Retinal pigment epithelial cell (primary cell): ENCODE measurements around the gene NPEPPS.

Experiments used
- DNase-seq: peaks from one replicate; pipeline ENCODE4 v3.0.0-alpha.2; 2010; ENCODE audit warnings: low read depth
- H3K4me3 ChIP-seq: 2 replicates; pipeline ENCODE4 v1.5.1; 2011; ENCODE audit warnings: mild to moderate bottlenecking, low read length, control low read depth, moderate library complexity
- TF ChIP-seq, protein P1 (sequence below): conservative IDR thresholded peaks from 2 replicates; pipeline ENCODE4 v1.5.1; 2011; ENCODE audit warnings: low read depth, low read length, control low read depth, inconsistent platforms

Gene NPEPPS

DNA sequence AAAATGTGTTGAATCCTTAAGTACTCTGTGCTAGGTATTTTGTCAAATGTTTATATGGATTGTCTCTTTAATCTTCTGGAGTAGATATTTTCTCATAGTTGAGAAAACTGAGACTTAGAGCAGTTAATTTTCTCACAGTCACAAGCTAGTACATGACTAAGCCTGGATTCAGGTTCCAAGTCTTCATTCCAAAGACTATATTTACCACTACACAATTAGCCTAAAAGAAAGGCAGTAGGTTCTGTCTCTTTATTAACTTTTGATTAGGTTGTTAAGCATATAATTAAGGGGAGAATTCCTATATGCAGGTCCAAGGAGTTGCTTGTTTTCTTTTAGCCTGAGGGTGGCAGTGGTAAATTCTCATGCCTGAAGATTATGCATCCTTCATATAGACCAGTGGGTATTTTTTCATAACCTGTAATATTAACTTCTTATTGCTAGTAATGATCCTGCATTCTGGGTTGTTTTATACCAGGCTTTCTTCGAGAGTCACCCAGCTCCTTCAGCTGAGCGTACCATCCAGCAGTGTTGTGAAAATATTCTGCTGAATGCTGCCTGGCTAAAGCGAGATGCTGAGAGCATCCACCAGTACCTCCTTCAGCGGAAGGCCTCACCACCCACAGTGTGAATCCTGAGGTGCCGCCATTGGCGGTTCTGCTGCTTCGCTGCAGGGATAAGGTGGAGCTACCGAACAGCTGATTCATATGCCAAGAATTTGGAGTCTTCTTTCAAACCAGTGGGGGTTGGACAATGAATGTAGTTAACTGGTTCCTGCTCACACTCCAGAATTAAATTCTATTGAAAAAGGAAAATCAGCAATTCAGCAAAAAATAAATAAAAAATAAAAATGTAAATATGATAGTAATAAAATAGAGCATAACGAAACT is 90.6 kb downstream of the NPEPPS start:
- DNase-seq, result peak; percentile 68
- H3K4me3 ChIP-seq, result no peak overlapping the region
- TF ChIP-seq, protein P1, sequence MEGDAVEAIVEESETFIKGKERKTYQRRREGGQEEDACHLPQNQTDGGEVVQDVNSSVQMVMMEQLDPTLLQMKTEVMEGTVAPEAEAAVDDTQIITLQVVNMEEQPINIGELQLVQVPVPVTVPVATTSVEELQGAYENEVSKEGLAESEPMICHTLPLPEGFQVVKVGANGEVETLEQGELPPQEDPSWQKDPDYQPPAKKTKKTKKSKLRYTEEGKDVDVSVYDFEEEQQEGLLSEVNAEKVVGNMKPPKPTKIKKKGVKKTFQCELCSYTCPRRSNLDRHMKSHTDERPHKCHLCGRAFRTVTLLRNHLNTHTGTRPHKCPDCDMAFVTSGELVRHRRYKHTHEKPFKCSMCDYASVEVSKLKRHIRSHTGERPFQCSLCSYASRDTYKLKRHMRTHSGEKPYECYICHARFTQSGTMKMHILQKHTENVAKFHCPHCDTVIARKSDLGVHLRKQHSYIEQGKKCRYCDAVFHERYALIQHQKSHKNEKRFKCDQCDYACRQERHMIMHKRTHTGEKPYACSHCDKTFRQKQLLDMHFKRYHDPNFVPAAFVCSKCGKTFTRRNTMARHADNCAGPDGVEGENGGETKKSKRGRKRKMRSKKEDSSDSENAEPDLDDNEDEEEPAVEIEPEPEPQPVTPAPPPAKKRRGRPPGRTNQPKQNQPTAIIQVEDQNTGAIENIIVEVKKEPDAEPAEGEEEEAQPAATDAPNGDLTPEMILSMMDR, result peak; percentile 16

DNA sequence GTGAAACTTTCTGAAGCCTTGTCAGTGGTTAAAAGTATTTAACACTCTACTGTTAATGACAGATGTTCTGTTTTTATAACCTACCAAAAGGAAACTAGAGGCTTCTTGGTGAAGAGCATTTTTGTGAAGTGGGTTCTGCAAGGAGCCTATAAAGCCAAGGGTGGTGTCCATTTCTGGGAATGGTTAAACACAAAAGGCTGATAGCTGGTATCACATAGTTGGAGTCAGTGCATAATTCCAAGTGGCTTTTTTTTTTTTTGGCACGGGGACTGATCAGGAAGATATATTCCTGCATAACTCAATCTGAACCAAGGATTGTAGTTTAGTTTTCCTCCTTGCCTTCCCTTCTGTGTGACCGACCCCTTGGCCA is 91.3 kb downstream of the NPEPPS start:
- TF ChIP-seq, protein P1, result no peak
- H3K4me3 ChIP-seq, result no peak overlapping the region
- no peak for DNase-seq

DNA sequence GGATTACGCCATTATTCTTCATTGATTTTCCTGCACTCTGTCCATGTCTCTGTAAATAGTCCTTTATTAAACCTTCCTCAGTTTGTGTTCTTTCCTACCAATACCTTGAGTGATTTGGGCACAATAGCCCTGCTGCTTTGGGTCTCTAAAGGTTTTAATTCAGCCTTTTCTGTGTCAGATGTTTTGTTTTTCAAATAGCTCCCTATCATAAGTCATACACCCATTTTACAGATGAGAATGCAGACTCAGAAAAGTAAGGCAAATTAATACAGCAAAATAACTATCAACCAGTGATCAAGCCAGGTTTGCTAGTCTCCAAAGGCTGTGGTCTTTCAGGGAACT is 93.8 kb downstream of the NPEPPS start:
- TF ChIP-seq, protein P1, result no peak
- H3K4me3 ChIP-seq, result no peak overlapping the region
- DNase-seq, result no peak

DNA sequence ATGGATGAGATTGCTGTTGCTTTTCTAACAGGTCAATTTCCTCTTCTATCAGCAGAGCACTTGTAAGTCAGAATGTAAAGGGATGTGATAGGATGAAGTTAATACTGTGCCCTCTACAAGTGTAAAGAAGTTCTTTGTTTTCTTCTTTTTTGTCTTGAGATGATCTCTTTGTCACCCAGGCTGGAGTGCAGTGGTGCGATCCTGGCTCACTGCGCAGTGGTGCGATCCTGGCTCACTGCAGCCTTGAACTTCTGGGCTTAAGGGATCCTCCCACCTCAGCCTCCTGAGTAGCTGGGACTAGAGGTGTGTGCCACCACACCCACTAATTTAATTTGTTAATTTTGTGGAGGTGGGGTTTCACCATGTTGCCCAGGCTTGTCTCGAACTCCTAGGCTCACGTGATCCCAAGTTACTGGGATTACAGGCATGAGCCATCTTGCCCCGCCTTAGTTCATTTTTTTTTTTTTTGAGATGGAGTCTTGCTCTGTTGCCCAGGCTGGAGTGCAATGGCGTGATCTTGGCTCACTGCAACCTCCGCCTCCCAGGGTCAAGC is 97.2 kb downstream of the NPEPPS start:
- H3K4me3 ChIP-seq, result no peak overlapping the region
- no peak for DNase-seq
- TF ChIP-seq, protein P1, result no peak

- no peak for DNase-seq
- no peak overlapping the region for H3K4me3 ChIP-seq
- TF ChIP-seq, protein P1, result no peak
Measured at GRCh38 chr17:47629826-47630225, 98.9 kb downstream of the NPEPPS start.

- H3K4me3 ChIP-seq, result no peak overlapping the region
- TF ChIP-seq, protein P1, result no peak
- no peak for DNase-seq
Measured at GRCh38 chr17:47630614-47631013, 99.7 kb downstream of the NPEPPS start.

DNA sequence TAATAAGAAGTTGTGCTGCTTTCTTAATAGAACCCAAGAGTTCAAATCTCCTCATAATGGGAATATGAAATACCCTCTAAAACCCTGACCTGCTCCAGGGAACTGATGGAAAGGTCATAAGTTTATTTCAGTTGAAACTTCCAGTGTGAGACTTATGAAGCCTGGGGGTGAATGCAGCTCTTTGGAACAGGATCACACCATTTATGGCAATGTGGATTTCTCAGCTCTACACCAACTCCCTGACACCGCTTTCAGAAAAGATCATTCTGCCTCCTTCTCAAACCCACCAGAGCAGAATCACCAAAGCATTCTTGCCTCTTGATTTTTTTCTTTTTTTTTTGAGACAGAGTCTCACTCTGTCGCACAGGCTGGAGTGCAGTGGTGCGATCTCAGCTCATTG is 102.1 kb downstream of the NPEPPS start:
- H3K4me3 ChIP-seq, result no peak overlapping the region
- no peak for DNase-seq
- TF ChIP-seq, protein P1, result no peak
